T-helper 2 cell treated with Interferon-gamma antibody and Interleukin-4, amounts not matched to agents 5 μg/mL and 100 μg/mL, for 36 hours (primary cell): ENCODE data around the gene NEURL3.

Experiments used
- DNase-seq: peaks from one replicate; pipeline ENCODE4 v3.0.0; 2021; ENCODE audit warnings: low spot score
- H3K27ac Mint-ChIP-seq: one replicate; pipeline ENCODE4 v1.8.0; 2021; ENCODE audit warnings: mild to moderate bottlenecking, mixed read lengths
- H3K27me3 Mint-ChIP-seq: one replicate; pipeline ENCODE4 v1.8.0; 2021; ENCODE audit warnings: low read depth, mixed read lengths
- H3K36me3 Mint-ChIP-seq: one replicate; pipeline ENCODE4 v1.8.0; 2021; ENCODE audit warnings: low read depth, mixed read lengths
- H3K4me1 Mint-ChIP-seq: one replicate; pipeline ENCODE4 v1.8.0; 2021; ENCODE audit warnings: low read depth, mixed read lengths
- H3K4me3 Mint-ChIP-seq: one replicate; pipeline ENCODE4 v1.8.0; 2022; ENCODE audit warnings: mild to moderate bottlenecking, moderate library complexity, mixed read lengths
- H3K9me3 Mint-ChIP-seq: one replicate; pipeline ENCODE4 v1.8.0; 2021; ENCODE audit warnings: mixed read lengths

NEURL3 gene

GRCh38 chr2:96510931-96511595, 5.9 kb upstream of the NEURL3 start:
- H3K4me3 Mint-ChIP-seq: no peak overlapping the region
- H3K9me3 Mint-ChIP-seq: peaks cover 5% of the 10 kb centered on the region
- no peak overlapping the region for H3K27ac Mint-ChIP-seq

GRCh38 chr2:96509847-96510230, 4.7 kb upstream of the NEURL3 start:
- no peak for DNase-seq
- H3K27ac Mint-ChIP-seq: no peak overlapping the region
- no peaks in the 10 kb centered on the region for H3K36me3 Mint-ChIP-seq
- peaks cover 19% of the 10 kb centered on the region for H3K4me1 Mint-ChIP-seq
- no peaks in the 10 kb centered on the region for H3K27me3 Mint-ChIP-seq
- H3K9me3 Mint-ChIP-seq: no peaks in the 10 kb centered on the region
- H3K4me3 Mint-ChIP-seq: no peak overlapping the region

More at GRCh38 chr2:96510931-96511595, 5.9 kb upstream of the NEURL3 start:
- DNase-seq: no peak
- H3K4me1 Mint-ChIP-seq: peaks cover 19% of the 10 kb centered on the region
- peaks cover 2% of the 10 kb centered on the region for H3K36me3 Mint-ChIP-seq
- no peaks in the 10 kb centered on the region for H3K27me3 Mint-ChIP-seq

- Mint-ChIP-seq H3K27ac (no peak overlapping the region), H3K36me3 (no peaks in the 10 kb centered on the region), H3K4me3 (no peak overlapping the region), H3K9me3 (no peaks in the 10 kb centered on the region), H3K27me3 (no peaks in the 10 kb centered on the region), H3K4me1 (peaks cover 19% of the 10 kb centered on the region)
- DNase-seq: peak; percentile 59
These were observed 4.1 kb upstream of the NEURL3 start for GRCh38 chr2:96509114-96509846.

- H3K27ac Mint-ChIP-seq: no peak overlapping the region
These were observed 3.5 kb upstream of the NEURL3 start for GRCh38 chr2:96508521-96509113.

GRCh38 chr2:96507957-96508520, 2.9 kb upstream of the NEURL3 start:
- Mint-ChIP-seq H3K4me1 (peaks cover 19% of the 10 kb centered on the region), H3K4me3 (peak overlapping the region; percentile 74), H3K36me3 (no peaks in the 10 kb centered on the region), H3K27ac (no peak overlapping the region), H3K9me3 (no peaks in the 10 kb centered on the region), H3K27me3 (no peaks in the 10 kb centered on the region)
- DNase-seq: peak; percentile 83

More at GRCh38 chr2:96508521-96509113, 3.5 kb upstream of the NEURL3 start:
- Mint-ChIP-seq H3K36me3 (no peaks in the 10 kb centered on the region), H3K4me3 (no peak overlapping the region), H3K27me3 (no peaks in the 10 kb centered on the region), H3K9me3 (no peaks in the 10 kb centered on the region), H3K4me1 (peaks cover 19% of the 10 kb centered on the region)
- DNase-seq: no peak

GRCh38 chr2:96506907-96507240, 1.7 kb upstream of the NEURL3 start:
- DNase-seq: no peak
- no peaks in the 10 kb centered on the region for H3K27me3 Mint-ChIP-seq

GRCh38 chr2:96506016-96506906, 1.1 kb upstream of the NEURL3 start:
- Mint-ChIP-seq H3K9me3 (no peaks in the 10 kb centered on the region), H3K36me3 (no peaks in the 10 kb centered on the region), H3K4me1 (peaks cover 28% of the 10 kb centered on the region), H3K27me3 (no peaks in the 10 kb centered on the region), H3K27ac (no peak overlapping the region), H3K4me3 (no peak overlapping the region)
- no peak for DNase-seq

More at GRCh38 chr2:96506907-96507240, 1.7 kb upstream of the NEURL3 start:
- Mint-ChIP-seq H3K27ac (no peak overlapping the region), H3K4me1 (peaks cover 22% of the 10 kb centered on the region), H3K36me3 (no peaks in the 10 kb centered on the region), H3K9me3 (no peaks in the 10 kb centered on the region), H3K4me3 (no peak overlapping the region)

- no peak for DNase-seq
- H3K9me3 Mint-ChIP-seq: no peaks in the 10 kb centered on the region
- H3K4me1 Mint-ChIP-seq: peaks cover 21% of the 10 kb centered on the region
- H3K36me3 Mint-ChIP-seq: no peaks in the 10 kb centered on the region
- H3K27me3 Mint-ChIP-seq: no peaks in the 10 kb centered on the region
- H3K27ac Mint-ChIP-seq: no peak overlapping the region
- H3K4me3 Mint-ChIP-seq: no peak overlapping the region
These were observed 1.4 kb downstream of the NEURL3 start for GRCh38 chr2:96503637-96504243.

GRCh38 chr2:96502891-96503636, 2.1 kb downstream of the NEURL3 start:
- Mint-ChIP-seq H3K4me1 (peaks cover 20% of the 10 kb centered on the region), H3K27ac (no peak overlapping the region), H3K4me3 (no peak overlapping the region), H3K27me3 (no peaks in the 10 kb centered on the region), H3K36me3 (no peaks in the 10 kb centered on the region), H3K9me3 (no peaks in the 10 kb centered on the region)
- DNase-seq: peak; percentile 2

GRCh38 chr2:96501886-96502810, 3.0 kb downstream of the NEURL3 start:
- H3K36me3 Mint-ChIP-seq: no peaks in the 10 kb centered on the region
- no peaks in the 10 kb centered on the region for H3K9me3 Mint-ChIP-seq
- peak overlapping the region; percentile 67 for H3K27ac Mint-ChIP-seq
- H3K4me1 Mint-ChIP-seq: peaks cover 13% of the 10 kb centered on the region
- H3K4me3 Mint-ChIP-seq: peak overlapping the region; percentile 21
- no peaks in the 10 kb centered on the region for H3K27me3 Mint-ChIP-seq
- DNase-seq: peak; percentile 2

GRCh38 chr2:96501471-96501874, 3.7 kb downstream of the NEURL3 start:
- no peak overlapping the region for H3K4me3 Mint-ChIP-seq
- no peaks in the 10 kb centered on the region for H3K27me3 Mint-ChIP-seq
- H3K9me3 Mint-ChIP-seq: no peaks in the 10 kb centered on the region
- H3K36me3 Mint-ChIP-seq: no peaks in the 10 kb centered on the region
- H3K27ac Mint-ChIP-seq: peak overlapping the region; percentile 67
- peaks cover 11% of the 10 kb centered on the region for H3K4me1 Mint-ChIP-seq
- peak; percentile 26 for DNase-seq
